ENCODE results near the gene ZFAND5.

ZFAND5 gene

GRCh38 chr9:72363236-72363635 lies 1.8 kb downstream of the ZFAND5 start:
- no peak for DNase-seq (ENCODE audit: low read depth in 2 of 2)

GRCh38 chr9:72362680-72363139 lies 2.3 kb downstream of the ZFAND5 start:
- DNase-seq (ENCODE audit: low read depth in 2 of 2) = peak in 1 of 2 experiments; percentile 42

DNA sequence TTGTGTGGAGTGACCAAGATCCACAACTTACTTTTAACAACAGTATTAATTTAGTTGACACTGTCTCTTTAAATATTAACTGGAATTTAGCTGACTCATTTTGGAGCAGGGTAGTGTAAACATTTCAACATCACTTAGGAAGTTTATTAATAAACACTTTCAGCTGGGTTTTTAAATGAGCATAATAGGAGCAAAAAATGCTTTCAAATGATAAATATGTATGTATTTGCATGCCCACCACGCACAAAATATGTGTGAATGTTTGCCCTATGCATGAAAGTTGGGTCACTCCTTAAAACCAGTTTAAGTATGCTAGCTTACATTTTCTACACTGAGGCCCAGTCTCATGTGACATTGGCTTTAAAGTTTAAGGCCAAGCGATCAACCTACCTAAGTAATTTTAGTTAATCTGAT lies 2.9 kb downstream of the ZFAND5 start:
- DNase-seq (ENCODE audit: low read depth in 2 of 2) = no peak

GRCh38 chr9:72361217-72361616 lies 3.8 kb downstream of the ZFAND5 start:
- DNase-seq (ENCODE audit: low read depth in 2 of 2) = no peak

- no peak for DNase-seq (ENCODE audit: low read depth in 2 of 2)
Measured at GRCh38 chr9:72360324-72360723, 4.7 kb downstream of the ZFAND5 start.

DNA sequence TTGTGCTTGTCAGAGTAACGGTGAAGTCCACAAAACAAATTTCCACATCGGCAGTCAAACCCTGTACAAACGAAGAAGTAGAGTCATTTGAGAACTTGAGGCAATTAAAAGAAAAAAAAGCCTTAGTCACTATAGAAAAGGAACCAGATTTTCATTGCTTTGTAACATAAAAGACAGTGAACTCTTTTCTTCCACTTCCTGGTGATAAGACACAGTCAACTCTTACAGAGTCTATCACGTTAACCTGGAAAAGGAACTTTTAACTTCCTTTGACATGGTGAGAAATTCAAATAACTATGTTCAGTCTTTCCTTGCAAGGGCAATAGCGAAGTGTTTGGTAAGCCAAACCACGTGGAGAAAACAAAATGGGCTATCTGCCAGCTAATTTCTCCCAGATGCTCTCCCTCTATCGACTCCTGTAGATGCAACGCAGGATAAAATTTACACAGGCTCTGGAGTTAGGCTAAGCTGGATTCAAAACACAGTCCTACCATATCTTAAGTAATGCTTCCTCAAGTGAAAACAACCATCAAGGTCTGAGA lies 8.9 kb downstream of the ZFAND5 start:
- DNase-seq (ENCODE audit: low read depth in 2 of 2) = peak; percentile 46 to 48

GRCh38 chr9:72355153-72355552 lies 9.9 kb downstream of the ZFAND5 start:
- DNase-seq (ENCODE audit: low read depth in 2 of 2) = no peak

DNA sequence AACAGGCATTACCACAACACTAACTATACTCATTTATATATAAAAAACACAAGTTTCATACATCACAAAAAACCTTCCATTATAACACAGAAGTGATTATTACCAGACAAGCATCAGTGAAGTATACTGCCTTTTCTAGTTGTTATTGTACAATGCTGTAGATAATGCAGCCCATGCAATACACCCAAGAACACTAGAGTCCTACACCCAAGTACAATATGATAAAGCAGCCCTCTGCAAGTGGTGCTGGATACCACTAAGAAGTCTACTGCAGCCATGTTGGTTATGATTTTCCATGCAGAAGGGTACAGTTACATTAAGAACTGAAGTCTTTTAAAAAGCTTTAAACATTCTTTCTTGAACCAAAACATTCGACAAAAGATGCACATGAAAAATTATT lies 10.3 kb downstream of the ZFAND5 start:
- DNase-seq (ENCODE audit: low read depth in 2 of 2) = no peak

- no peak for DNase-seq (ENCODE audit: low read depth in 2 of 2)
Measured at GRCh38 chr9:72353455-72354116, 11.4 kb downstream of the ZFAND5 start.

- no peak for DNase-seq (ENCODE audit: low read depth in 2 of 2)
Measured at GRCh38 chr9:72352911-72353388, 12.1 kb downstream of the ZFAND5 start.

DNA sequence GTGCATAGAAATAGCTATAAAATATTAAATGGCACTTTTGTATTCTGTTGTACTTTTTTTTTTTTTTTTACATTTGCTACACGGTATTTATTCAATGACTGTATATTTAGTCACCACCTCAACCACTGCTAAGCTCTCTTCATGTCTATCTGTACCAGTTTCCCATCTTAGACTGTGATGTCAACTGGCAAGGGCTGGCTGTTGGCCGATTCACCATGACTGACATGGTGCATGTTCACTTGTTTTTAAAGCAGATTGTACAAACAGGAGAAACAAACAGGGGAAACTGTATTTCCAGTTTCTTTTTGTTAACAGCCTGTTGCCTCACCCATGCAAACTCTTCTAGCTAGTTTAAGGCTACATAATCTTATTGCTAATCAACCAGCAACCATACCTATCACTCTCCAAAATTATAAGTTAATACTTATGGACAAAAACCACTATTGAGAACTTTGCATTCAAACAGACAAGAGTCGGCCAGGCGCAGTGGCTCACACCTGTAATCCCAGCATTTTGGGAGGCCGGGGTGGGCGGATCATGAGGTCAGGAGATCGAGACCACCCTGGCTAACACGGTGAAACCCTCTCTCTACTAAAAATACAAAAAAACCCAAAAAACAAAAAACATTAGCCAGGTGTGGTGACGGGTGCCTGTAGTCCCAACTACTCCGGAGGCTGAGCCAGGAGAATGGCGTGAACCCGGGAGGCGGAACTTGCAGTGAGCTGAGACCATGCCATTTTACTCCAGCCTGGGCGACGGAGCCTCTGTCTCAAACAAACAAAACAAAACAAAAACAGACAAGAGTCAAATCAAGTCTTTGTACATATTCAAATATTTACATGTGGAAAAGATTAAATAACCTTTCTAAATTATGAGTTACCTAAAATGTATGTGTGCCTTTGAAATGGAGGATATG lies 13.2 kb downstream of the ZFAND5 start:
- DNase-seq (ENCODE audit: low read depth in 2 of 2) = no peak

DNA sequence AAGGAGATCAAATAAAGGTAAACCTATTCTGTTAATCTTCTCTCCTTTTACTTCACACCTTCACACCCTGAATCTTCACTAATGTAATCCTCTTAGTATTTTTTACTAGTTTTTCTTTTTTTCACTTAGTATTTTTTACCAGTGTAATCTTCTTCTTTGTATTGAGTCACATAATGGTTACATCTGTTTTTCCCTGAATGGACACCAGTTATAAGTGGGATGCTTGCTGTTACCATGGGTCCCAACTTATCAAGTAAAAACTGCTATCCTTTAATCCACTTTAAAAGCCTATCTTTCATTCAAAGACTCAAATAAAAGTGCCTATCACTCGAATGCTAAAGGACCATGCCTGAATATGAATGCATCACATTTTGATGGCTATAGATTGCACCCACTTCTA lies 15.1 kb downstream of the ZFAND5 start:
- no peak for DNase-seq (ENCODE audit: low read depth in 2 of 2)

- DNase-seq (ENCODE audit: low read depth in 2 of 2) = no peak
Measured at GRCh38 chr9:72349240-72349639, 15.8 kb downstream of the ZFAND5 start.

DNA sequence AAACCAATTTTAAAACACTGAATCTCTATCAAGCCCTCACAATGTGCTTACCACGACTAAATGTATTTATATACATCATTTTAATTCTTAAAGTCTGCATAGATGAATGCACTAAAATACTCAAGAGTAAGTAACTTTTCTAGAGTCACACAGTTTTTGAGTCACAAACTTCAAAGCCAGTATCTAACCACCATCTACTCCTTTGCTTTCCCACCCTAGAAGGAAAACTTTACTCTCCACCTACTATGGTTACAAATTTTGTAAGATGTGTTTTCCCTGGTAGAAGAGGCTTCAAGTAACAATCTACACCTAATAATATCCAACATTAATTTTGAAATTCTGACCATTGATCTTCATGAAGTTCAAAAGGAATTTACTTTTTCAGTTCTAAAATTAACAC lies 18.7 kb downstream of the ZFAND5 start:
- DNase-seq (ENCODE audit: low read depth in 2 of 2) = no peak

DNA sequence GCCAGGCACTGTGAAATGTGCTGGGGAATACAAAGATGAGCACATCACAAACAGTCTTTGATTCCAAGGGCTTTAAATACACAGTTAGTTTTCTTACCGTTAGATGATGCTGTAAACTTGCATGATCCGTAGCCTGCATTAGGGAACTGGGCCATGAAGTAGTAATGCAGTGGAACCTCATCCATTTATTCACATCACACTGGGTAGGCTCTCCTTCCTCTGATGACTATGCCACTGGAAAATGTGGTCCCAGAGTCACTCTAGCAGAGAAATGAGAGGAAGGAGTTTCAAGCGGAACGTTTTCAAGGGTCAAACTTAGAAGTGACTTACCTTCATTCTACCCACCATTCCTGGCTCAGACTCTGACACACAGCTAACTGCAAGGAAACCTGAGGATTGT lies 26.4 kb downstream of the ZFAND5 start:
- DNase-seq (ENCODE audit: low read depth in 2 of 2) = no peak

GRCh38 chr9:72337286-72337685 lies 27.7 kb downstream of the ZFAND5 start:
- no peak for DNase-seq (ENCODE audit: low read depth in 2 of 2)

DNA sequence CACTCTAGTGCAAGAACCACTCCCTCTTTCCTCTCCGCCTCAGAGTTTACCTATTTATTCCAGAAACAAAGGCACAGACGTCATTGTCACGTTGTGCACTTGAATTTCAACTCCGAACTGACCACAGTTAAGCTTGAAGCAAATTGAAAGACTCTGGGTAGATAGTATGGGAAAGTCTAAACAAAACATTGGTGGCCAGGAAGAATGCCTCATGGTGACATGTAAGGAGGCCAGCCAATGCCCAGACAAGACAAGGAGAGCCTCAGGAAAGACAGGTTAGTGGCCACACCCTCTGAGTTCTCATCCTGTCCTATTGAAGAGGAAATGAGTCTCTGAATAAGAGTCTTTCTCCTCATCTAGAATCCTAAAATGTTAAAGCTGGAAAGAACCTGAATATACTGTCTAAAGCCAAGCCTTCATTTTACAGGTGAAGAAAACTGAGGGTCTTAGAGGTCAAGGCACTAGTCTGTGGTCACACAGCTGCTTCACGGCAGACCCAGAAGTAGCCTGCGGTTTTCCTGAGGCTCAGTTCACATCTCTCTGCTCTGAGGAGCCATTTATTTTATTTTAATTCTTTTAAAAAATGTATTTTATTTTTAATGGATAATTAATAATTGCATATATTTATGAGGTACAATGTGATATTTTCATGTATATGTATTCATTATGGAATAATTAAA lies 30.2 kb downstream of the ZFAND5 start:
- DNase-seq (ENCODE audit: low read depth in 2 of 2) = no peak

GRCh38 chr9:72333709-72334108 lies 31.3 kb downstream of the ZFAND5 start:
- DNase-seq (ENCODE audit: low read depth in 2 of 2) = no peak

- no peak for DNase-seq (ENCODE audit: low read depth in 2 of 2)
Measured at GRCh38 chr9:72333197-72333596, 31.8 kb downstream of the ZFAND5 start.

- DNase-seq (ENCODE audit: low read depth in 2 of 2) = no peak
Measured at GRCh38 chr9:72332351-72332750, 32.7 kb downstream of the ZFAND5 start.

- DNase-seq (ENCODE audit: low read depth in 2 of 2) = no peak
Measured at GRCh38 chr9:72327631-72328030, 37.4 kb downstream of the ZFAND5 start.

DNA sequence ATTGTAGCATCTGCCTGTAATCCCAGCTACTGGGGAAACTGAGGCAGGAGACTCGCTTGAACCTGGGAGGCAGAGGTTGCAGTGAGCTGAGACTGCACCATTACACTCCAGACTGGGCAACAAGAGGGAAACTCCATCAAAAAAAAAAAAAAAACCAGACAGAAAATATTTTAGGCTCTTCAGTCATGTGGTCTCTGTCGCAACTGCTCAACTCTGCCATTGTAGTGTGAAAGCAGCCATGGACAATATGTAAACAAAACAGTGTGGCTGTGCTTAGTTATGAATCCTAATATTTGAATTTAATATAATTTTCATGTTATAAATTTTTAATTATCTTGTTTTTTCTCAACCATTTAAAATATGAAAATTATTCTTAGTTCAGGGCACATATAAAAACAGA lies 38.4 kb downstream of the ZFAND5 start:
- DNase-seq (ENCODE audit: low read depth in 2 of 2) = no peak

All from fibroblast of skin of left quadriceps (primary cell).